ENCODE data around the gene ADAMTSL5. TPM values are rescaled to one million over a fixed set of nuclear protein-coding genes. Genes with fewer than 3 reads are reported as not detected.

The ADAMTSL5 gene
- total and polyA plus RNA-seq, 2 of the 13 experiments (the other 11 are each of a cell fraction or from before 2014, with no cell fraction given), result 0.60 to 2.7 TPM

- no peak for TF ChIP-seq ZNF264 (CRISPR knock-in tag; IDR thresholded peaks at IDR 0.05)
- peak; percentile 88 for TF ChIP-seq THAP11 (CRISPR knock-in tag; IDR thresholded peaks at IDR 0.05)
- TF ChIP-seq ZSCAN22 (CRISPR knock-in tag; IDR thresholded peaks at IDR 0.05), result no peak
- TF ChIP-seq SAFB2 (CRISPR knock-in tag; IDR thresholded peaks at IDR 0.05; ENCODE audit: borderline replicate concordance, low read depth), result 0 out of 2 replicates have a peak, but pooled peaks have one; percentile 28
- no peak for TF ChIP-seq ZNF101 (CRISPR knock-in tag; IDR thresholded peaks at IDR 0.05; ENCODE audit: borderline replicate concordance, low read depth)
- TF ChIP-seq, protein P1, sequence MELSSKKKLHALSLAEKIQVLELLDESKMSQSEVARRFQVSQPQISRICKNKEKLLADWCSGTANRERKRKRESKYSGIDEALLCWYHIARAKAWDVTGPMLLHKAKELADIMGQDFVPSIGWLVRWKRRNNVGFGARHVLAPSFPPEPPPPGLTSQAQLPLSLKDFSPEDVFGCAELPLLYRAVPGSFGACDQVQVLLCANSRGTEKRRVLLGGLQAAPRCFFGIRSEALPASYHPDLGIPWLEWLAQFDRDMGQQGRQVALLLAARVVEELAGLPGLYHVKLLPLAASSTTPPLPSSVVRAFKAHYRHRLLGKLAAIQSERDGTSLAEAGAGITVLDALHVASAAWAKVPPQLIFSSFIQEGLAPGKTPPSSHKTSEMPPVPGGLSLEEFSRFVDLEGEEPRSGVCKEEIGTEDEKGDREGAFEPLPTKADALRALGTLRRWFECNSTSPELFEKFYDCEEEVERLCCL (CRISPR knock-in tag; IDR thresholded peaks at IDR 0.05; ENCODE audit: borderline replicate concordance), result no peak
- TF ChIP-seq, protein P2, sequence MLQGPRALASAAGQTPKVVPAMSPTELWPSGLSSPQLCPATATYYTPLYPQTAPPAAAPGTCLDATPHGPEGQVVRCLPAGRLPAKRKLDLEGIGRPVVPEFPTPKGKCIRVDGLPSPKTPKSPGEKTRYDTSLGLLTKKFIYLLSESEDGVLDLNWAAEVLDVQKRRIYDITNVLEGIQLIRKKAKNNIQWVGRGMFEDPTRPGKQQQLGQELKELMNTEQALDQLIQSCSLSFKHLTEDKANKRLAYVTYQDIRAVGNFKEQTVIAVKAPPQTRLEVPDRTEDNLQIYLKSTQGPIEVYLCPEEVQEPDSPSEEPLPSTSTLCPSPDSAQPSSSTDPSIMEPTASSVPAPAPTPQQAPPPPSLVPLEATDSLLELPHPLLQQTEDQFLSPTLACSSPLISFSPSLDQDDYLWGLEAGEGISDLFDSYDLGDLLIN (CRISPR knock-in tag; IDR thresholded peaks at IDR 0.05; ENCODE audit: borderline replicate concordance), result no peak
- peak; percentile 60; the same call in 1 of the 2 replicates for TF ChIP-seq MED1 (CRISPR knock-in tag; IDR thresholded peaks at IDR 0.05)
- TF ChIP-seq, protein P3, sequence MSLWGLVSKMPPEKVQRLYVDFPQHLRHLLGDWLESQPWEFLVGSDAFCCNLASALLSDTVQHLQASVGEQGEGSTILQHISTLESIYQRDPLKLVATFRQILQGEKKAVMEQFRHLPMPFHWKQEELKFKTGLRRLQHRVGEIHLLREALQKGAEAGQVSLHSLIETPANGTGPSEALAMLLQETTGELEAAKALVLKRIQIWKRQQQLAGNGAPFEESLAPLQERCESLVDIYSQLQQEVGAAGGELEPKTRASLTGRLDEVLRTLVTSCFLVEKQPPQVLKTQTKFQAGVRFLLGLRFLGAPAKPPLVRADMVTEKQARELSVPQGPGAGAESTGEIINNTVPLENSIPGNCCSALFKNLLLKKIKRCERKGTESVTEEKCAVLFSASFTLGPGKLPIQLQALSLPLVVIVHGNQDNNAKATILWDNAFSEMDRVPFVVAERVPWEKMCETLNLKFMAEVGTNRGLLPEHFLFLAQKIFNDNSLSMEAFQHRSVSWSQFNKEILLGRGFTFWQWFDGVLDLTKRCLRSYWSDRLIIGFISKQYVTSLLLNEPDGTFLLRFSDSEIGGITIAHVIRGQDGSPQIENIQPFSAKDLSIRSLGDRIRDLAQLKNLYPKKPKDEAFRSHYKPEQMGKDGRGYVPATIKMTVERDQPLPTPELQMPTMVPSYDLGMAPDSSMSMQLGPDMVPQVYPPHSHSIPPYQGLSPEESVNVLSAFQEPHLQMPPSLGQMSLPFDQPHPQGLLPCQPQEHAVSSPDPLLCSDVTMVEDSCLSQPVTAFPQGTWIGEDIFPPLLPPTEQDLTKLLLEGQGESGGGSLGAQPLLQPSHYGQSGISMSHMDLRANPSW (CRISPR knock-in tag; IDR thresholded peaks at IDR 0.05; ENCODE audit: borderline replicate concordance), result 0 out of 2 replicates have a peak, but pooled peaks have one; percentile 27
- TF ChIP-seq, protein P4, sequence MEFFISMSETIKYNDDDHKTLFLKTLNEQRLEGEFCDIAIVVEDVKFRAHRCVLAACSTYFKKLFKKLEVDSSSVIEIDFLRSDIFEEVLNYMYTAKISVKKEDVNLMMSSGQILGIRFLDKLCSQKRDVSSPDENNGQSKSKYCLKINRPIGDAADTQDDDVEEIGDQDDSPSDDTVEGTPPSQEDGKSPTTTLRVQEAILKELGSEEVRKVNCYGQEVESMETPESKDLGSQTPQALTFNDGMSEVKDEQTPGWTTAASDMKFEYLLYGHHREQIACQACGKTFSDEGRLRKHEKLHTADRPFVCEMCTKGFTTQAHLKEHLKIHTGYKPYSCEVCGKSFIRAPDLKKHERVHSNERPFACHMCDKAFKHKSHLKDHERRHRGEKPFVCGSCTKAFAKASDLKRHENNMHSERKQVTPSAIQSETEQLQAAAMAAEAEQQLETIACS (CRISPR knock-in tag; IDR thresholded peaks at IDR 0.05), result no peak
- TF ChIP-seq SMAD1 (CRISPR knock-in tag; IDR thresholded peaks at IDR 0.05; ENCODE audit: borderline replicate concordance, low read depth), result no peak
- no peak for TF ChIP-seq ZNF883 (CRISPR knock-in tag; IDR thresholded peaks at IDR 0.05; ENCODE audit: not compliant biosample characterization)
- peak; percentile 60 for TF ChIP-seq RAD21 (CRISPR knock-in tag; IDR thresholded peaks at IDR 0.05)
- TF ChIP-seq KMT2A (CRISPR knock-in tag; IDR thresholded peaks at IDR 0.05), result no peak; the same call in 1 of the 2 replicates
- TF ChIP-seq, protein P5, sequence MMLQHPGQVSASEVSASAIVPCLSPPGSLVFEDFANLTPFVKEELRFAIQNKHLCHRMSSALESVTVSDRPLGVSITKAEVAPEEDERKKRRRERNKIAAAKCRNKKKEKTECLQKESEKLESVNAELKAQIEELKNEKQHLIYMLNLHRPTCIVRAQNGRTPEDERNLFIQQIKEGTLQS (CRISPR knock-in tag; IDR thresholded peaks at IDR 0.05), result no peak
- TF ChIP-seq HDAC1 (CRISPR knock-in tag; IDR thresholded peaks at IDR 0.05), result peak; percentile 92
- 0 out of 2 replicates have a peak, but pooled peaks have one; percentile 33 for TF ChIP-seq ZNF333 (CRISPR knock-in tag; IDR thresholded peaks at IDR 0.05; ENCODE audit: borderline replicate concordance)
- TF ChIP-seq ZFP36L2 (CRISPR knock-in tag; IDR thresholded peaks at IDR 0.05), result no peak
- peak; percentile 17; the same call in 1 of the 2 replicates for TF ChIP-seq HNF4A (CRISPR knock-in tag; IDR thresholded peaks at IDR 0.05)
- no peak for TF ChIP-seq KAT7 (CRISPR knock-in tag; IDR thresholded peaks at IDR 0.05; ENCODE audit: borderline replicate concordance)
- peak; percentile 35; the same call in 1 of the 2 replicates for TF ChIP-seq SMAD3 (CRISPR knock-in tag; IDR thresholded peaks at IDR 0.05)
- TF ChIP-seq GTF3A (CRISPR knock-in tag; conservative IDR thresholded peaks at IDR 0.05), result no peak; the same call in 1 of the 2 replicates
Measured at GRCh38 chr19:1478934-1479707, 33.7 kb downstream of the ADAMTSL5 start, which contains the start of gene C19orf25 (continued).

All from HepG2 (cell line).